SKM-1 treated with dmso at 0.1 percent for 144 hours (cell line): ENCODE data around the gene IGDCC3.
A peak's percentile ranks its signal among the peaks of the same experiment; 100 is the strongest.

Experiments used
- DNase-seq: peaks from one replicate; lab custom pipeline; 2025; ENCODE audit not compliant: unreplicated experiment; lab: John Stamatoyannopoulos, UW

IGDCC3 gene

GRCh38 chr15:65344214-65344913 lies 33.4 kb downstream of the IGDCC3 start:
- DNase-seq = no peak

- DNase-seq = no peak
Measured at GRCh38 chr15:65343374-65343981, 34.3 kb downstream of the IGDCC3 start.

- no peak for DNase-seq
Measured at GRCh38 chr15:65342493-65342892, 35.3 kb downstream of the IGDCC3 start.

DNA sequence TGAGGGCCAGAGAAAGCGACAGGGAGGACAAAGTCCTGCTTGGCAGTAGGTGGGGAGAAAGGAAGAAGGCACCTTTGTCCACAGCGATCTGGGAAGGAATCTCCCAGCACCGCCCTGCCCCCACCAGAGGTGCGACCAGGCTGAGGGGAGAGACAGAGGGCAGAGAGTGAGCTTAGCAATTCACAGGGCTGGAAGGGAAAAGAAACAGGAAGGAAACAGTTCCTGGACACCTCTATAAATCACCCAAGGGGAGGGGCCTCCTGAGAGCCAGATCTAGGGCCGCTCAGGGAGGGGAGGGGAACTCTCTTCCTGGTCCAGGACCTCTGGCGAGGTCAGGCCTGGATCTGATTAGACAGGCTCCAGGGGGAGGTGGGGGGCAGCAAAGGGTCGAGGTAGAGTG lies 37.9 kb downstream of the IGDCC3 start:
- peak; percentile 32 for DNase-seq

DNA sequence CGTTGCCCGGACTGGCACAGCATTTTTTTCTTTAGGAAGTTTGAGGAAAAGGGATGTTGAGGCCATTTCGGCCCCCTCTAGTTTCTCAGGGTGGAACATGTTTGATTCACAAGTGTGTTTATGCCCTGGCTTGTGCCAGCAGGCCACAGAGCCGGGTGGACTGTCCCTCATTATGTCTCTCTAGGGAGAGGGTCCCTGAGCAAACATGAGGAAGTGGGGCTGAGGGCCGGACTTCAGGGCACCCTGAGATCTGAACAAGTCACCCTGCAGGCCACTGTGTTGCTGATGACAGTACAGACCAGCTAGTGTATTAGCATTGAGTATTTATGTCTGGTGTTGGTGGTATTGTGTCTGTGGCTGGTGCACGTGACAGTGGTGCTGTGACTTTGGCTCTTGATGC lies 38.4 kb downstream of the IGDCC3 start:
- no peak for DNase-seq

- no peak for DNase-seq
Measured at GRCh38 chr15:65338823-65339222, 39.0 kb downstream of the IGDCC3 start.

DNA sequence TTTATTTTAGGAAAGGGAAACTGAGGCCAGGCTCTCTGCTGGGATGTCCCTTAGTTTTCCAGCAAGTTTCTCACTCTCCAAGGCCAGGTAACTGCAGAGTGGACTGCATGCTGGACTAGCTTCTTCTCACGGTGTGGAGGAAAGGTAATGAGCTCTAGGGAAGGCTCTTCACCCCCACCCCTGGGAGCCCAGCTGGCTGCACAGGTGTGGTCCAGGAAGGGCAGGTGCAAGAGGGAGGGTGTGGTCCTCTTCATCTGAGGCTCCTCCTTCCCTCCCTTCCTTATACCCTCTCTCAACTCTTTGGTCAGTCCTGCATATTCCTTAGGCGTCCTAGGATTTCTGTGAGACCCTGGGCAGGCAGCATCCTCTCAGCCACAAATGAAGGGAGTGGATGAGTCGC lies 39.4 kb downstream of the IGDCC3 start:
- no peak for DNase-seq

DNA sequence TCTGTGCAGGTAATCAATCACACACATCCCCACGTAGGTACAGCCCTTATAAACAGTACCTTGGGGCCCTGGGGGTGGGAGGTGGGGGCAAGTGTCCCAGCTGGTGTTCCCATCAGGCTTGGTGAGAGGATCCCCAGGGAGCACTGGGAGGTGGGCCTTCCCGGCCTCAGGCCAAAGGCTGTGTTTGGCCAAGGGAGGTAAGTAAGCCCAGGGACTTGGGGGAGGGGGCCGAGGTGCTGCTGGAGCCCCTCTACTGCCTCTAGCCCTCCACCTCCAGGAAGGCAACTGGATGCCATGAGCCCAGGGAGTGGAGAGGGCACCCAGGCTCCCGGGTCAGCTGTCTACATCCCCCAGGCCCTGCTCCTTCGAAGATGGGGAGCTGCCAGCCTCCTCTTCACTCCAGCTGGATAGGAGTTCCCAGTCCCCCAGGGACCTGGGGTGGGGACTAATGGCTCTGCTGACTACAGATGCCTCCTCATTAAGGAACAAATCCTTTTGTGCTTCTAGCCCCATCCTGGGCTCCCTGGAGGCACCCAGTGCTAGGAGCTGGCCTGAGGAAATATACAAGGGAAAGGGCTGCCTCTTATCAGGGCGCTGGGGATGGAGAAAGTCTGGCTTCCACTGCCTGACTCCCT lies 40.2 kb downstream of the IGDCC3 start:
- no peak for DNase-seq

- DNase-seq = no peak
Measured at GRCh38 chr15:65336493-65337435, 41.0 kb downstream of the IGDCC3 start.

DNA sequence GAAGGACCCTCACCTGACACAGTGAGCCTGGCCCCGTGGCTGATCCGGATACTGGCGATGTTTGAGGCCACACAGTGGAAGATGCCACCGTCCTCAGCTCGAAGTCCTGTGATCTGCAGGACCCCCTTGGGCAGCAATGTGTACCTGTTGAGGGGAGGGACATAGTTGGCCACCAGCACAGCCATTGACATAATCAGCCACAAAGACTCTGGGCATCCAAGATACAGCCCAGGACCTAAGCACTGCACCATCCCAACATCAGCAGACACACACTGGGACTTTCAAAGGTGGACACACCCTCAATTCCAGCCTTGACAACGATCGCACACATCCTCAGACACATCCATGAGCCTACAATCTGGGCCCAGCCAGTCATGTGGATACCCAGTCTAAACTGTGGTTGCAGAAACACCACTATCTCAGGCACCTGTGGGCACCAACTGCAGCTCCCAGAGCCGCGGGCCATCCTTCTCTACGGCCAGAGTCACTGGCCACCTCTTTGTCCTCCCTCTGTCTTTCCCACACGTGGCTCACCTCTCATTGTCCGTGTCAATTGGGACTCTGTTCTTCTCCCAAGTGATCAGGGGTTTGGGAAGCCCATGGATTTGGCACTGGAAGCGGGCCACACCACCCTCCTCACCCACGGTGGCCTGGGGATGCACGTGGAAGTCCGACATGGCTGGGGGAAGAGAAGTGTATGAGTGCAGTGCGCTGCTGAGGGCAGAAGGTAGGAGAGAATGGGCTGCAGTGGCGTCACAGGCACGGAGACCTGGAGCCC lies 42.3 kb downstream of the IGDCC3 start:
- no peak for DNase-seq

DNA sequence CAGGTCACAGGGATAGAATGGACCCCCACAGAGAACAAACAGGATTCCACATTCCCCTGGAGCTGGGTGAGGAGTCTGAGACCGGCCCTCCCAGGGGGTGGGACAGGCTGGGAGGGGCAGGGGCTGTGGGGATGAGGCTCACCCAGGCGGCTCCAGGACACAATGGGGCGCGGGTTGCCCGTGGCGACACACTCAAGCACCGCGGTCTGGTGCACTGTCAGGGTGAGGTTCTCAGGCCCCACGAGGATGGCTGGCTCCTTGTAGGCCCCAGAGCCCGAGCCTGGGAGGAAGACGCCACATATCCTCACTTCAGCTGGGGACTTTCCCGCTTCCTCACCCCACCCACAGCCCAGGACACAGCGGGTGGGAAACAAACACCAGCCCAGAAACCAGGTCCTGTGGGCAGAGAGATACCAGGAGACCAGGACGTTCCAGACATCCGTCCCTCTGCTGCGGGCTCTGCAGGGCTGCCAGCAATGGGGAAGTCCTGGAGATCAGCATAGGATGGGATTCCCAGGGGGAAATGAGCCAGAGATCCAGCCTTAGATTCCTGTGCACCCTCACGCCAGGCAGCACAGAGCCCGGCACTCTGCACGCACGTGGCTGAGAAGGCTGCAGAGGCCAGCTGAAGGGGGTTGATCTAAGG lies 43.1 kb downstream of the IGDCC3 start:
- DNase-seq = no peak

DNA sequence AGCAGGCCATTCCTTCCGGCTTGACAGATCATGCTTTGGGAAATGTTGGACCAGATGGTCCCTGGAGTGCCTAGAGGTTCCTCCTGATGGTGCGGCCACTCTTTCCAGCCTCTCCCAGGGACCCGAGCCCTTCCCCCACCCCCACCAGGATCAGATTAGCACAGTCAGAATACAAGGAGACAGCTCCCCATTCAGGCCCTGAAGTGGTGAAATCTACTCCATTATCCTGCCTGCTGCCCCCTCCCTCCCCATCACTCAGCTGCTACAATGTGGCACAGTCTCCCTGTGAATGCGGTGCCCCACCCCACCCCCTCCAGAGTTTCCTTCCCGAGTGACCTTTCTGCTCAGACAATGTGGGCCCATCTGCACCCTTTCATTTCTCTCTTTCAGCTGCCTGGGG lies 43.9 kb downstream of the IGDCC3 start:
- DNase-seq = no peak

DNA sequence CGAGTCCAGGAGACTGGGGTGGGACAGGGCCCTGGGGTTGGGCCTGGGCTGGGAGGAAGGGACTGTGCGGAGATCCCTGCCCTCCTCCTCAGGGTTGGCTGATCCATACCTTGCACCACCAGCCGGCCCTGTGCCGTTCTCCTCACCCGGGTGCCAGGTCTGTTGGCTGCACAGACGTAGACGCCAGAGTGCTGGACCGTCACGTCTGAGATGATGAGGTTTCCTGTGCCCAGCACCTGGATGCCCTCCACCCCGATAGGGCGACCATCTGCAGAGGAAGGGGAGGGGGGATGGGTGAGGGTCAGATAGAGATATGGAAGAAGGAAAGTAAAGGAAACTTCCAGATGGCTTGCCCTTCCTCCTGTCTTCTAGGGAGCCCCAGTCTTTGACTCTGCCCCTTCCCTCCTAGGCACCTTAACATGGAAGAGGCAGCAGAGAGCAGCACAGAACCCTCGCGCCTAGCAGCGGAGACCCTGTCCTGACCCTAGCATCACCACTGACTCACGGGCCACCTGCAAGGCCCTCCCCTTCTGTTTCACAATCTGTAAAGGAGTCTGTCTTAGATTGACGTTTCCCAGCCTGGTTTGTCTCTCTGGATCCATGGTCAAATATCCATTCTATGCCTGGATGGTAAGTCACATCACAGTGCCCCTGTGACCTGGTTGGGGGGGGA lies 44.5 kb downstream of the IGDCC3 start:
- DNase-seq = no peak

DNA sequence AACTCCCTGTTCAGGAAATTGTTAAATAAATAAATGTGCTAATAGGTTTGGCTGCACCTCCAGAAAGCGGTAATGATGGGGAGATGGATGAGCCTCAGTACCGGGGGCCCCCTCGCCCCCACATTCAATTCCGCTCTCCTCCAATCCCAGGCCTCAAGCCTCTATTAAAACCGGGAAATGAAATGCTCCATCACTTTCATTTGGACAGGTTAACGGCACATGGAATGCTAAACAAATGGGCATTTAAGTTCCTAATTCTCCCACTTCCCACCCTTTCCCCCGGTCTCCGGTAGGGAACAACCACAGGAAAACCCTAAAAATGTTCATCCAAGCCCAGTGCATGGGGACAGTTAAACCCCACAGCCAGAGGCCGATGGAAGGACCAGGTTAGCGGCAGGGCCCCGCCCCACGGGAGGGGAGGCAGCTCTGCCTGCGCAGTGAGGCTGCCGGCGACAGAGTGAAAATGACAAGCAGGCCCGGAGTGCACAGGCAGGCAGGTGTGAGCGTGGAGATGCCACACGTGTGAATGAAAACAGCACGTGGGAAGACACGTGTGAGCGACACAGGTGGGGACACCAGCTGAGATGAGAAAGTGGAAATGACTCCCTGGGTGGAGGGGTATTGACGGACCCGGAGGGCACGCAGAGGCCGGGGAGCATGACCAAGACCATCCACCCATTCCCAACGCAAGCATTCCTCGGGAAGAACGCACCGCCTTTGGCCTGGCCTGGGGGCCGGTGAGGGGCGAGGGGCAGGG lies 45.2 kb downstream of the IGDCC3 start:
- no peak for DNase-seq

- no peak for DNase-seq
Measured at GRCh38 chr15:65331811-65332210, 46.0 kb downstream of the IGDCC3 start.

GRCh38 chr15:65330934-65331645 lies 46.7 kb downstream of the IGDCC3 start:
- DNase-seq = no peak

GRCh38 chr15:65329984-65330735 lies 47.6 kb downstream of the IGDCC3 start:
- DNase-seq = no peak
